Right lobe of liver (tissue), 6 donors: ENCODE data around the gene ELMOD1. TPM values are rescaled to one million over a fixed set of nuclear protein-coding genes. Genes with fewer than 3 reads are reported as not detected.

Source experiments
- ATAC-seq, 4 donors: fragments of 200-7000 bp; cut with Tn5 transposase; one replicate each; pipeline ENCODE4 v1.9.1; 2020; ENCODE audit warnings: mild to moderate bottlenecking in 4 of 4, moderate library complexity in 4 of 4
- DNase-seq, 3 donors: peaks; one replicate each; pipeline ENCODE4 v3.0.0-alpha.2; 2020
- H3K27ac ChIP-seq, 3 donors: fragments of 200-600 bp; one replicate each; pipeline ENCODE4 v1.8.0; 2022
- H3K27me3 ChIP-seq, 2 donors: fragments of 200-600 bp; one replicate each; pipeline ENCODE4 v1.8.0; 2022
- H3K36me3 ChIP-seq, 4 donors: fragments of 200-600 bp; sonication (generic) in 1 of 4; one replicate each; pipeline versions ENCODE4 v1.5.1 to v1.8.0; 2017 to 2022; ENCODE audit warnings: control low read depth in 1 of 4
- H3K4me1 ChIP-seq, 4 donors: fragments of 200-600 bp; sonication (generic) in 1 of 4; one replicate each; pipeline versions ENCODE4 v1.5.1 to v1.8.0; 2017 to 2022; ENCODE audit warnings: control low read depth in 1 of 4
- H3K4me3 ChIP-seq, 3 donors: fragments of 200-600 bp; one replicate each; pipeline ENCODE4 v1.8.0; 2022
- H3K9me3 ChIP-seq, 4 donors: fragments of 200-600 bp; sonication (generic) in 1 of 4; one replicate each; pipeline versions ENCODE4 v1.5.1 to v1.8.0; 2017 to 2022; ENCODE audit warnings: control low read depth in 1 of 4
- CTCF ChIP-seq, 4 donors: fragments of 200-600 bp in 3 of 4; fragments of 450-650 bp in 1 of 4; IDR thresholded peaks; one replicate each; pipeline versions ENCODE4 v1.5.1 to v1.8.0; 2016 to 2022; ENCODE audit warnings: antibody characterized with exemption in 4 of 4, mild to moderate bottlenecking in 2 of 4
- POLR2A ChIP-seq: fragments of 450-650 bp; IDR thresholded peaks from one replicate; pipeline ENCODE4 v1.6.1; 2017; ENCODE audit warnings: antibody characterized with exemption, mild to moderate bottlenecking
- WGBS: methylation state at CpG from one replicate; pipeline ENCODE4 v1.1.6; 2018; ENCODE audit warnings: low coverage, low lambda C conversion rate; ENCODE audit not compliant: insufficient coverage; ENCODE audit errors: missing lambda C conversion rate; 5-methylcytosine and 5-hydroxymethylcytosine counted together
- intact Hi-C, 2 donors: fragments of 100-400 bp; cut with DNase I; formaldehyde crosslinking; loops; one replicate each; pipeline versions ENCODE4 v1.11.2 to v1.14.1; 2022
- total RNA-seq, 6 experiments: library from RNA; depleted of rRNA in 2 of 6; stranded (reverse); fragments of >200 nt in 2 of 6; fragmentation: NEBNext Ultra II Directional in 3 of 6; extraction: Animal tissue kit (Norgen Biotek cat#: 25700) in 3 of 6; gene quantifications; one replicate each; pipeline versions ENCODE4 v1.1.0 to v1.2.4, GENCODE V29; 2016 to 2023
- donor health status: DM: no; HTN: yes; CAD: no.
- donor health status: DM: no; HTN: no; CAD: no.
- donor health status: DM: no; HTN: no; CAD: no.
- donor health status: DM: no; HTN: yes; CAD: no.
- donor health status: DM: no; HTN: yes; CAD: no.

Gene ELMOD1
- total RNA-seq, 6 experiments from 2014 or later: 0.25 to 1.7 (median 0.42) TPM; not detected in 1

- intact Hi-C loops: no loop called here
- DNase-seq (no peak), ATAC-seq (no peak)
- Histone ChIP-seq H3K9me3 (no peaks in the 10 kb centered on the region), H3K27me3 (no peaks in the 10 kb centered on the region), H3K4me3 (no peak overlapping the region), H3K36me3 (no peaks in the 10 kb centered on the region), H3K27ac (no peak overlapping the region), H3K4me1 (no peaks in the 10 kb centered on the region)
- WGBS: 80% methylated on average over 2 of the region's 2 CpGs
- no peak for TF ChIP-seq POLR2A
- no peak for TF ChIP-seq CTCF (IDR thresholded peaks at IDR 0.05)
Observed at GRCh38 chr11:107631931-107632330, 41.0 kb downstream of the ELMOD1 start.

- DNase-seq: no peak
- 81% methylated on average over 2 of the region's 2 CpGs for WGBS
- TF ChIP-seq POLR2A (no peak), CTCF (IDR thresholded peaks at IDR 0.05) (no peak)
Observed at GRCh38 chr11:107646783-107647182, 55.8 kb downstream of the ELMOD1 start.

GRCh38 chr11:107648242-107648641 lies 57.3 kb downstream of the ELMOD1 start:
- no peak for DNase-seq
- Histone ChIP-seq H3K36me3 (no peaks in the 10 kb centered on the region), H3K27me3 (no peaks in the 10 kb centered on the region), H3K27ac (no peak overlapping the region), H3K4me1 (no peaks in the 10 kb centered on the region), H3K4me3 (no peak overlapping the region), H3K9me3 (no peaks in the 10 kb centered on the region)
- no peak for ATAC-seq
- intact Hi-C loops: no loop called here
- no peak for TF ChIP-seq POLR2A
- no peak for TF ChIP-seq CTCF (IDR thresholded peaks at IDR 0.05)
- 58% methylated on average over 3 of the region's 3 CpGs for WGBS

More at GRCh38 chr11:107646783-107647182, 55.8 kb downstream of the ELMOD1 start:
- no peak overlapping the region for H3K4me3 ChIP-seq
- H3K27ac ChIP-seq: no peak overlapping the region
- no peaks in the 10 kb centered on the region for H3K9me3 ChIP-seq
- no peaks in the 10 kb centered on the region for H3K4me1 ChIP-seq
- intact Hi-C loops: no loop called here
- no peaks in the 10 kb centered on the region for H3K36me3 ChIP-seq
- no peaks in the 10 kb centered on the region for H3K27me3 ChIP-seq
- no peak for ATAC-seq

- Histone ChIP-seq H3K27me3 (no peaks in the 10 kb centered on the region), H3K27ac (no peak overlapping the region), H3K4me3 (no peak overlapping the region), H3K36me3 (no peaks in the 10 kb centered on the region), H3K9me3 (no peaks in the 10 kb centered on the region), H3K4me1 (no peaks in the 10 kb centered on the region)
- DNase-seq (no peak), ATAC-seq (no peak)
- no peak for TF ChIP-seq POLR2A
- WGBS: 69% methylated on average over 4 of the region's 4 CpGs
- intact Hi-C loops: no loop called here
Observed at GRCh38 chr11:107651672-107652071, 60.7 kb downstream of the ELMOD1 start.

- Histone ChIP-seq H3K4me1 (no peaks in the 10 kb centered on the region), H3K36me3 (no peaks in the 10 kb centered on the region), H3K4me3 (no peak overlapping the region), H3K9me3 (no peaks in the 10 kb centered on the region), H3K27me3 (no peaks in the 10 kb centered on the region), H3K27ac (no peak overlapping the region)
- ATAC-seq (no peak), DNase-seq (no peak)
- intact Hi-C loops: no loop called here
- WGBS: no CpG with 5 or more reads among the region's 1 CpG
- TF ChIP-seq POLR2A: no peak
- TF ChIP-seq CTCF (IDR thresholded peaks at IDR 0.05): no peak
Observed at GRCh38 chr11:107653076-107653475, 62.1 kb downstream of the ELMOD1 start.
